WI38 (cell line): ENCODE results near the gene CSTPP1.

Experiments used
- H3K4me3 ChIP-seq: 2 replicates; pipeline ENCODE4 v1.5.1; 2011; ENCODE audit warnings: low read depth, mild to moderate bottlenecking, control low read depth, low read length
- TF ChIP-seq, protein P1 (sequence below): IDR thresholded peaks from 2 replicates; pipeline ENCODE4 v1.5.1; 2012; ENCODE audit warnings: low read depth, mild to moderate bottlenecking, control low read depth, low read length

Gene CSTPP1

DNA sequence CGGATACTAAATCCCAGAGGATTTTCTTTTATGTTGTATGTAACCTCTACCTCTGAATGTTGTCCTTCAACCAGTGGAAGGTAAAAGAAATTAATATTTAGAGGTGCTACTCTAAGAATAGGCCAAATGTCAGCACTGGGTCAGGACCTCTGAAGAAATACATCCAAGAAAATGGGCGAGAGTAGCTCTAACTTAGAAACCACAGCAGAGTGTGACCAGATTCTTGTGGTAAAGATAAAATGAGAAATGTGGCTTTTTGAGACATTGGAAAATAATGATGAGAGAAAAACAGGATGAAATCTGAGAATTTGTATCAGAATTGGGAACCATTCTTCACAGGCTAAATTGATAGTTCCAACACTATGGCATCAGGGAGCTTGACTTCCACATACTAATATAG lies 63.5 kb downstream of the CSTPP1 start:
- no peak overlapping the region for H3K4me3 ChIP-seq
- TF ChIP-seq, protein P1, sequence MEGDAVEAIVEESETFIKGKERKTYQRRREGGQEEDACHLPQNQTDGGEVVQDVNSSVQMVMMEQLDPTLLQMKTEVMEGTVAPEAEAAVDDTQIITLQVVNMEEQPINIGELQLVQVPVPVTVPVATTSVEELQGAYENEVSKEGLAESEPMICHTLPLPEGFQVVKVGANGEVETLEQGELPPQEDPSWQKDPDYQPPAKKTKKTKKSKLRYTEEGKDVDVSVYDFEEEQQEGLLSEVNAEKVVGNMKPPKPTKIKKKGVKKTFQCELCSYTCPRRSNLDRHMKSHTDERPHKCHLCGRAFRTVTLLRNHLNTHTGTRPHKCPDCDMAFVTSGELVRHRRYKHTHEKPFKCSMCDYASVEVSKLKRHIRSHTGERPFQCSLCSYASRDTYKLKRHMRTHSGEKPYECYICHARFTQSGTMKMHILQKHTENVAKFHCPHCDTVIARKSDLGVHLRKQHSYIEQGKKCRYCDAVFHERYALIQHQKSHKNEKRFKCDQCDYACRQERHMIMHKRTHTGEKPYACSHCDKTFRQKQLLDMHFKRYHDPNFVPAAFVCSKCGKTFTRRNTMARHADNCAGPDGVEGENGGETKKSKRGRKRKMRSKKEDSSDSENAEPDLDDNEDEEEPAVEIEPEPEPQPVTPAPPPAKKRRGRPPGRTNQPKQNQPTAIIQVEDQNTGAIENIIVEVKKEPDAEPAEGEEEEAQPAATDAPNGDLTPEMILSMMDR: no peak

DNA sequence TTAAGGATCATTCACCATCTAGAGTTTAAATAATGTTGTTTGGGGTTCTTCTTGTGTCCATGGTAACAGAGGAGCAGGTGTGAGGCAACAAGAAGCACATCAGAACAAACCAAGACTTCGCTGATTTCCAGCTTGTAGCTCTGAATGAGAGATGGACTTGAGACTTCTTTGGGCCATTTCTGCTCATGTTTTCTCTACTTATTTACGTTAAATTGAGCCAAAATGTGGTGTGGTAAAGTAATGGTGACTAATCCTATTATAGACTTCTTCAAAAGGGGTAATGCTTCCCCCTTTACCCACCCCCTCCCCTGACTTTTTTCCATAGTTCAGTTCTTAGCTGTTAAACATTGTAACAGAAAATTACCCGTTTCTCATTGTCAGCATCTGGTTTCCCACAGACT lies 65.2 kb downstream of the CSTPP1 start:
- no peak overlapping the region for H3K4me3 ChIP-seq
- TF ChIP-seq, protein P1: no peak

DNA sequence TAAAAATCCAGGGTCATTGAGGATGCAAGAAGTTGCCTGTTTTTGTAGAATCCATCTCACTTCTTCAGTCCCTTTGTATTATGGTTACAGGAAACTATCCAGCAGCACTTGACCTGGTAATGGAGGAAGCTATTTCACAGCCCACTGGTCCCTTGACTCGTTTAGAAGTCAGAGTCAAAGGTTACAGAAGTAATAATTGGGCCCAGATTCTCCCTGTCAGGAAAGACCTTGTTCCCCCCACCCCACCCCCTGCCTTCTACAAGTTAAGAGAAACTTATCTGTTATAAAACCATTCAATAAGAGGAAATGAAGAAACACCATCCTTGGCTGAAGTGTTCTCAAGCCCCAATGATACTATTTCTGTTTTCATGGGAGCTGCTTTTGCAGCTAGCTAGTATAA lies 65.8 kb downstream of the CSTPP1 start:
- H3K4me3 ChIP-seq: no peak overlapping the region
- TF ChIP-seq, protein P1: no peak

DNA sequence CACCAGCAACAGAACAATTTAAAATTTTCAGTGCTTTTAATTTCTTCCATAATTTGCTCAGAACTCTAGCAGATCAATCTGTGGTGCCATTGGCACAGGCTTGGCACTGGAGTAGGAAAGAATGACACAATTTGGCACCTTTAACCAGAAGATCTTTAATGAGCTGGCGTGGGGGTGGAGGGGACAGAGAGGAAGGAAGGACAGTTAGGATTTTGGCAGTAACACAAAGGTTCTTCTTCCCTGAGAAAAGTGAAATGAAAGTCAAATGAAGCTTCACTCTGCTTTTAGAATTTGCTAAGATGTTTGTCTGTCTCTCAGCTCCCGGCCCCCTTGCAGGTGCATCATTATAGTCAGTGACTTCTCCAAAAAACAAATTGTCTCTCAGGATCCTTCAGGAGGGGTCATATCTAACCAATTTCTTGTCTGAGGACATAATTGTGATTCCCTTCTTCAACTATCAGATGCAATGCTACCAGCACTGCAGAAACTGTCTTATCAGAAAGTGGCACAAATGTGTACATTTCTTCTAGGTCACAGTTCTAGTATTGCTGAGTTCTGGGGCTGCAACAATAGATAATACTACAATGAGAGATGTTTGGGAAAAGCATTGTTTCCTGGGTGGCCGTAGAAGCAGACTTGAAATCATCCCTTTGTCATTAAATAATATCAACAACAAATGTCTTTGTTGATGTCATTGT lies 66.8 kb downstream of the CSTPP1 start:
- TF ChIP-seq, protein P1: no peak
- no peak overlapping the region for H3K4me3 ChIP-seq

DNA sequence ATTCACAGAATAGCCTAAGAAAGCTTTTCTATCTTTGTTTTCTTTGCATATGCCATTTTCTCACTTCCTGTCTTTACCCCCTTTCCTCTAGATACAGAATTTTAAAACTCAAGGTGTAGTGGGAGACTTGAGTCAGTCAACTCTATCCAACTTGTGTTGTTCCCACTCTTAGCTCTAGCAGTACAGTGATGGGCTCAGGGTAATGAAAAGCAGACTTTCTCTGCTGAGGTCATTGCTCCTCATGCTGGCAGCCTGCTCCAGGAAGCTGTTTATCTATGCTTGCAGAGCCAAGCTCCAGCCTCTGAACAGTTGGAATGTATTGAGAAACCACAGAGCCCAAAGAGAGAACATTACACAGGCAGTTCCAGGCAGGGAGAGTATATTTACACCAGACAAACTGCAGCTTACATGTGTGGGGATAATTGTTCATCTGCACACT lies 68.1 kb downstream of the CSTPP1 start:
- no peak overlapping the region for H3K4me3 ChIP-seq
- TF ChIP-seq, protein P1: no peak

DNA sequence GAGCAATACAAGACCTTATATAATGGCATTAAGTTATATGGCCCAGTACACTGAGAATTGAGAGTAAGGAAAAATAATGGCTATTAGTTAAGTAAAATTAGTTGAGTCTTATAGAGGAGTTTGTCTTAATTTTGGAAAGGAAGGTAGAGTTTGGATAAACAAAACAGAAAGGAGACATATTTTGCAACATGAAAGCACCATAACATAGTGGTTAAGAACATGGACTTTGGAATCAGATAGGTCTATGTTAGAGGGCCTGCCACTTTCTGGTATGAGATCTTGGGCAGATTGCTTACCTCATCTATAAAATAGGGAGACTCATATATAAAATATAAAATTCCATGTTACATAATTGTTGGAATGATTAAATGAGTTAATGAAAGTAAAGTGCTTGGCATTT lies 68.9 kb downstream of the CSTPP1 start:
- TF ChIP-seq, protein P1: no peak
- H3K4me3 ChIP-seq: no peak overlapping the region

DNA sequence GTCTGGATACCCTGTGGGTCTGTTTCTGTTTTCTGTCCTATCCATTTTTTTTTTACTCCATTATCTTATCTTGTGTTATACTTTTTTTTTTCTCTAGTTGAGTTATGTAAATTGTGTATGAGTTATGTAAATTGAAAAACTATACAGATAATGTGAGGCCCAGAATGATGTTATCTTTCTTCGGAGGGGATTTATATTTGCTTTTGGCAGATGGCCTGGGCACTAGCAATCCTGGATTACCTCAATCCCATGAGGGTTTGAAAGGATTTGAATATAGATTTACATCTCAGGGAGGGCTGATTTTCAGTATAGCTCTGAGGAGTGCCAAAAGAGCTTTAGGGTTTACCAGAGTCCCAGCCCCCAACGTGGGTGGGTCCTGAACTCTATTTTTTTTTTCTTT lies 71.0 kb downstream of the CSTPP1 start:
- TF ChIP-seq, protein P1: no peak
- H3K4me3 ChIP-seq: no peak overlapping the region
